HG03135 (cell line): ENCODE results near the gene BEGAIN.

ENCODE experiments used
- ATAC-seq: cut with Tn5 transposase; IDR thresholded peaks from one replicate; pipeline ENCODE4 v1.9.1; 2021; ENCODE audit warnings: mild to moderate bottlenecking, moderate library complexity; ENCODE audit not compliant: unreplicated experiment

The BEGAIN gene

GRCh38 chr14:100553471-100553870 is 33.7 kb downstream of the BEGAIN start:
- no peak for ATAC-seq

DNA sequence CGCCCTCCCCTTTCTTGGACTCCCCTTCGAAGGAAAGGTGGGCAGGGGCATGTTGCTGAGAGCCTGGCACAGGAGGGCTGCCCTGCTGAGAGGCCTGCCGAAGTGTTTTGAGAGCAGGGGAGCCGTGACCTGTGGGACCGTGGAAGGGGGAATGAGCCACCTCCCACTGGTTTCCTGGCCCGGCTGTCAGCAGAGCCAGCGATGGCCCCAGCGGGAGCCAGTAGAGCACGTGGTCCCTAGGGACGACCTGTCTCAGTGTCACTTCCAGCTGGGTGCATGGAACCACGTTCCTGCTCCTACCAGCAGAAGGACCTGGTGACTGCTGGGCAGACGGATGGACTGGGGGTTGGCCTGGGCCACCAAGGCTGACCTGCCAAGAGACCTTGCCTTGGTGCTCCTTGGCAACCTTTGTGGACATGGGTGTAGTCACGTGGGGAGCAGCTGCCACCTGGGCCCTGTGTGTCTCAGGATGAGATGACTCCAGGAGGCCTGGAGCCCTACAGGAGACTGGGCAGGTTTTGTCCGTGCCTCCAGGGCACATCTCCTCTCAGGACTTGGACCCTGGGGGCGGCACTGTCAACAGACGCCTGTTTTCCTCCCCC is 34.6 kb downstream of the BEGAIN start:
- no peak for ATAC-seq

- ATAC-seq = no peak
Measured at GRCh38 chr14:100551056-100551455, 36.2 kb downstream of the BEGAIN start.

GRCh38 chr14:100549834-100550625 is 37.2 kb downstream of the BEGAIN start:
- ATAC-seq = no peak

DNA sequence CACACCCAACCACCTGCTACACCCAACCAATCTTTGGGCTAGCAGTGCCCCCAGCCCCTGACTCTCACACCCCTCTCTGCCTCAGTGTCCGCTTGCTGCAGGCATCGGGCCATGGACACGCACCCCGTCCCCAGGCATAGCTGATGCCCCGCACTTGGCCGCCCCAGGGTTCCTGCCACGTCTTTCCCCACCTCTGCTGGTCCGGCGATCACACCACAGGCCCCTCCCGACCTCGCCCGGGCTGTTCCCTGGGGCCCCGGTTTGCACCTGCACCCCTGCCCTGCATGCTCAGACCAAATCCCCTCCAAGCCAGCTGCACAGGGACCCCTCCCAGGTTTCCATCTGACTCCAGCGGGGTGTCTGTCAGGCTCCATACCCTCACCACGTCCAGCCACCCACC is 38.3 kb downstream of the BEGAIN start:
- ATAC-seq = no peak

- no peak for ATAC-seq
Measured at GRCh38 chr14:100548295-100548655, 38.9 kb downstream of the BEGAIN start.

GRCh38 chr14:100547633-100548294 is 39.5 kb downstream of the BEGAIN start:
- no peak for ATAC-seq

DNA sequence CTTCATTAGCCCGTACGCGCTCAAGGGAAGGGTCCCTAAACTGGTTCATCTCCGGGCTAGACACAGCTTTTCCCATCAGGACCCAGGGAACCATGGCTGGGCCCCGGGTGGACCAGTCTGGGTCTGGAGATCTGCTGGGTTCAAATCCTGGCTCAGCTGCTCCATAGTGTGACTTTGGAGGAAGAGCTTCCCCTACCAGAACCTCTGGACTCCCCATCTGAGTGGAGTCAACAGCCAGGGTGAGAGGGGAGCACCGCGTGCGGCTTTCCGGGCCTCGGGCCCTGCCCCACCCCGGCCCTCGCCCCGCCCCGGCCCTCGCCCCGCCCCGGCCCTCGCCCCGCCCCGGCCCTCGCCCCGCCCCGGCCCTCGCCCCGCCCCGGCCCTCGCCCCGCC is 41.2 kb downstream of the BEGAIN start:
- ATAC-seq = no peak

DNA sequence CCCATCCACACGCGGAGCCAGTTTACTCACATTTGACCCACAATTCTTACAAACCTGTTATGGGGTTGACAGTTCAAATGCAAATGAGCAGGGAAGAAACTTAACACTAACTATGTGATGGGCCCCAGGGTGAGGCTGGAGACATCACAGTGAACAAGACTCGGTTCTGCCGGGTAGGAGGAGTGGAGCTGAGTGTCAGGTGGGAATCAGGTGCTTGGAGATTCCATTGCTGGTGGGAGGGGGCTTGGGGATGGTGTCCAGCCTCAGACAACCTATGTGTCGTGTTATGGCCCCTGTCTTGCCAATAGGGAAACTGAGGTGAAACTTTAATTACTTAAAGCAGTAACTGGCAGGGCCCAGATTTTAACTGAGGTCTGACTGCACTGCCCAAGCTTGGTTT is 41.9 kb downstream of the BEGAIN start:
- ATAC-seq = no peak

DNA sequence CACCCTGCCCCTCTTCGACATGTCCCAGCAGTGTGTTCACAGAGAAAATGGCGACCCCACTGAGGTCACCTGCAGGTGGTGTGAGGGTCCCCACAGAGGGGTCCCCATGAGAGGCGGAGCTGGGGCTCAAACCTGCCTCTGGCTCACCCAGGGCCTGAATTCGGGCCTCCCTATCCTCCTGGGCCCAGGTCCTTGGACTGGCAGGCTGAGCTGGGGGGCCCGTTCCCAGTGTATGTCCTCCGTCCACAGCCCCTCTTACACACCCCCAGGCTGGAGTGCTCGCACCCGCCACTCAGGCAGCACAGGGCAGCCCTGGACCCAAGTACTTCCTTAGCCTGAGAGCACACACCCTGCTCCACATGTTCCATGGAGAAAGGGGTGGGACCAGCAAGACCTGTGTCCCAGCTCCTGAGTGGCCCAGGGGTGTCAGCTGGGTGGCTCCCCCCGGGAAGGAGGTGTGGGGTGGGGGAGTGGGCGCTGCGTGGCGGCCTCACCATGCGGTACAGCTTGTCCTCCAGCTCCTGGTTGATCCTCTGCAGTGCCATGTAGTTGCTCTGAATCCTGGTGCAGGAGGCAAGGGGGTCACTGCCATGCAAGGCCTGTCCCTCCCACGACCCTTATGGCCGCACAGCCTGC is 42.6 kb downstream of the BEGAIN start:
- no peak for ATAC-seq

GRCh38 chr14:100543471-100544455 is 43.5 kb downstream of the BEGAIN start:
- no peak for ATAC-seq

DNA sequence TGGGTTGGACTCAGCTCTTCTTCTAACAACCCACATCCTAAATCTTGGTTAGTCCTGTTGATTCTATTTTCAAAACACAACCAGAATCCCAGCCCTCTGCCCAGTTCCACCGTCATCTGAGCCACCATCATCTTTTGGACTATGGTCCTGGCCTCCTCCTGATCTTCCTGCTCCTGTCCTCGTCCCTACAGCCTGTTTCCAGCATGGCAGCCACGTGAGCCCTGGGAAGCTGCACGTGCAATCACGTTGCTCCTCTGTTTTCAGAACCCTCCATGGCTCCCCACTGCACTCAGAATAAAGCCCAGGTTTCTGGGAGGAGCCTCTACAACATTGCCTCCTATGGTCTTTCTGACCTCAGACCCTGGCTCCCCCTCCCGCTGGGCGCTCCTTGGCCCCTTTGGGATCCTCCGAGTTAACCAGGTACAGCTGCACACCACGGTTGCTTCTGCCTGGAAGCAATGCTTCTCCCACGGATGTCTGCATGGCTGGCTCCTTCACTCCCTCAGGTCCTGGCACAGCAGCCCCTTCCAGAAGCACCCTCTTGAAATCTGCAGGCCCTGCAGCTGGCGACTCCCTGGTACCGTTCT is 44.5 kb downstream of the BEGAIN start:
- ATAC-seq = no peak

DNA sequence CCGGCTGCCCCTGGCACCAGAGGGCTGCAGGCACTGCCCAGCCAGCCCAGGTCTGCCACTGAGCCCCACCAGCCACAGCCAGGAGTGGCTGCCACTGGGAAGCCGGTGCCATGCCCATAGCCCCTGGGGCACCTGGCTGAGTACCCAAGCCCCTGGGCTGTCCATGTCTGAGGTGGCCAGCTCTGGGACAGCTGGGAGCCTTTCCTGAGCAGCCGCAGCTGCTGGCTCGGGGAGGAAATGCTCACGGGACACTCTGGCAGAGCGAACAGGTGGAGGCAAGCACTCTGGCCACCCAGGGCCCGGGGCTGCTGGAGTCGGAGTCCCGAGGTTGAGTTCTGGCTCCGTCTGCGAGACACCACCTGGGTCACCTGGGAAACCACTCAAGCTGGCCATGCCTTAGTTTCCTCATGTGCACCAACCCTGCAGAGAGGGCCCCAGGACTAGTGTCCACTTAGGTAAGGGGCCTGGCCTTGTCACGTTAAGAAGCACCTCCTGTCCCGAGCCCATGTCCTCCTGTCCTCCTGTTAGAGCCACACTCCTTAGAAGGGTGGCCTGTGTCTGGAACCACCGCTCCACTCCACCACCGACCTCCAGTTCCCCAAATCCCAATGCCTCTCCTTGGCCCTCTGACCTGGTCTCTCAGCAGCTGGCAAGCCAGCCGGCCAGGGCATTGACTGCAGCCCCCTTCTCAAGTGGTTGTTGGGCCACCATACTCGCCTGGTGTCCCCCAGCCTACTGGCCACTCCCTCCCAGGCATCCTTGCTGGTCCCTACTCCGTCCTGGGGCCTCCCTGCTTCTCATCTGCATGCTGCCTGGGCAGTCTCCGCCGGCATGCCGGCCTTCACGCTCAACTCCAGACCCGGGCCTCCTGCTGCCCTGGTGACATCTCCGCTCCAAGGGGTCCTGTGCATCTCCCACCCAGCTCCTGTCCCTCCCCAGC is 45.3 kb downstream of the BEGAIN start:
- no peak for ATAC-seq

- no peak for ATAC-seq
Measured at GRCh38 chr14:100540926-100541620, 46.1 kb downstream of the BEGAIN start.

DNA sequence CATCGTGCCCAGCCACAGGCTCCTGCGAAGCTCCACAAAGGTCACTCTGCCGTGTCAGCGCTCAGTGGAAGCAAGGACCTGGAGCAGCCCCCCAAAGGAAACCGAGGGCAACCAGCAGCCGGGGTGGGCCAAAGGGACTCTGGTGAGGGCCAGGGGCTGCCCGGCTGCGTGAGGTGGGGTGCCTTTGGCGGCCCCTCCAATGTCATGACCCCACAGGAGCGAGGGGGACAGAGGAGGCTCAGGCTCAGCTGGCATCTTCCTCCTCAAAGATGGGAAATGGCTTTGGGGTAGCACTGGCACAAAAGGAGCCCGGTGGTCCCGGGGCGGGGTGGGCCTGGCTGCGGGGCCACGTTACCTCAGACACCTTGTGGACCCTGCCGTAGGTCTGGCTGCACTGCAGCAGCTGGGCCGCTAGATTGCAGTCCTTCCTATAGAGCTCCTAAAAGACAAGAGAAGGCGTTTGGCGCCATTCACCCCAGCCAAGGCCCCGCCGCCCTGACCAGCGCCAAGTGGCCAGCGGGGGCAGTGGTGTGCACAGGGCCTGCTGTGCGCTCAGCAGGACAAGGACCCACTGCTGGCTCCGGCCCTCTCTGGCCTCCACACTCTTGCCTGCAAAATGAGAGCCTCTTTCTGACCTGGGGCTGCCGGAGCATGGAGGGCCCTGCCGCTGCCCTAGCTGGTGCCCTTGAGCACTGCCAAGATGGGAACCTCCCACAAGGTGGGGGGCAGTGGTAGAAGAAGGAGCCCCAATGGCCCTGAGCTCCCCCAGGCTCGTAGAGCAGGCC is 46.9 kb downstream of the BEGAIN start:
- ATAC-seq = no peak

DNA sequence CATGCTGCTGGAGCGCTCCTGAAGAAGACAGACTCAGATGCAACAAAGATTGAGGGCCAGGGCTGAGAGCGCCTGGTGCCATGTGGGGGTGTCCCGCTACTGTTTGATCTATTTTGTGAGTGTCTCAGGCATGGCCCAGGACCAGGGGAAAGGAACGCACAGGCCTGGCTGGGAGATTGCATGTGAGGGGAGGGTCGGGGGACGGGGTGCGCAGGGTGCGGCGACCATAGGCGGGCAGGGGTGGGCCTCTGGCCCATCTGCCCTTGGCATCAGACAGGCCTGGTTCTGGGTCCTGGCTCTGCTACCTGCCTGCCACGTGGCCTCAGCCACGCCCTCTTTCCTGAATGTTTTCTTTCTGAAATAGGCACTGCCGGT is 47.5 kb downstream of the BEGAIN start:
- no peak for ATAC-seq

DNA sequence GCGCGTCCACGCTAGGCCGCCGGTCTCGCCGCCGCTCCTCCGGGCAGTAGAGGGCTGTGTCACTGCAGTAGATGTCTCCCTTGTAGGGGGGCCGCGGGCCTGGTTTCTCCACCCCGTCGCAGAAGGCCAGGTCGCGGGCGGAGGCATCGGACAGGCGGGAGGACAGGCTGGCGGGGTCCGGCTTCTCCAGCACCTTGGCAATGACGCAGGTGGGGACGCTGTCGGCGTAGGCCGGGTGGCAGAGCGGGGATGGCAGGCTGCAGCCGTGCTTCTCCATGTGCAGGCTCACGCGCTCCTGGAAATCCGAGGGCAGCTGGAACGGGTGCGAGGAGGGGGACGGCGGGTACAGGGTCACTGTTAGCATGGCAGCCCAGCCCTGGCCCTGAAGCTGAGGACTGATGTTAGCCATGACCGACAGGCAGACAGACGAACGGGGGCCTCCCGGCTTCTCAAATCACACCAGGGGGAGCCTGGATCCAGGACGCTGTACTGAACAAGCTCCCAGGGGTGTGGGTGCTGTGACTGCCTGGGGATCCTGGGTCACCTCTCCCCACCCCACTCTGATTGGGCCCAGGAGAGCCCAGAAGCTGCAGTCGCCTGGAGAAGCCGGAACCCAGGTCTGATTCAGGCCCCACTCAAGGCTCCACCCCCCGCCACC is 48.1 kb downstream of the BEGAIN start:
- no peak for ATAC-seq
